ENCODE measurements around the gene UST. TPM values are rescaled to one million over a fixed set of nuclear protein-coding genes. Genes with fewer than 3 reads are reported as not detected.
"Not testable (repeated sequence)": the region's sequence is repeated elsewhere in the genome, so short reads cannot be mapped to it uniquely, and the experiment has no call there.

UST gene
- total RNA-seq, 2 experiments from 2014 or later: 1.5 to 2.3 TPM

- Mint-ChIP-seq H3K36me3 (peaks cover 2% of the 10 kb centered on the region), H3K4me1 (peaks cover 51% of the 10 kb centered on the region), H3K4me3 (peak overlapping the region; percentile 59), H3K27me3 (peaks cover 39% of the 10 kb centered on the region), H3K27ac (peak overlapping the region; percentile 74), H3K9me3 (ENCODE audit: low read depth) (no peaks in the 10 kb centered on the region)
- CTCF ChIA-PET: interaction anchor here (0.9 to 4.7 kb wide), 3 partner anchors 13 to 202 kb away, joined by 3 to 32 read pairs (median 12); no protein-coding TSS in a partner anchor
- no peak for ATAC-seq
- peak; percentile 67 for DNase-seq
These were observed 14.7 kb downstream of the UST start for GRCh38 chr6:148761527-148762011.

- peaks cover 2% of the 10 kb centered on the region for H3K36me3 Mint-ChIP-seq
- CTCF ChIA-PET: interaction anchor here (3.5 kb wide), 1 partner anchor 19 kb away, joined by 12 read pairs; no protein-coding TSS in a partner anchor
- ATAC-seq: no peak
- H3K27ac Mint-ChIP-seq: no peak overlapping the region
- H3K9me3 Mint-ChIP-seq (ENCODE audit: low read depth): no peaks in the 10 kb centered on the region
- DNase-seq: no peak
- peaks cover 32% of the 10 kb centered on the region for H3K27me3 Mint-ChIP-seq
- H3K4me3 Mint-ChIP-seq: no peak overlapping the region
- peaks cover 48% of the 10 kb centered on the region for H3K4me1 Mint-ChIP-seq
These were observed 15.4 kb downstream of the UST start for GRCh38 chr6:148762231-148762630.

GRCh38 chr6:148764259-148765020 lies 17.6 kb downstream of the UST start:
- H3K36me3 Mint-ChIP-seq; H3K27ac Mint-ChIP-seq; H3K4me3 Mint-ChIP-seq; DNase-seq; H3K9me3 Mint-ChIP-seq (ENCODE audit: low read depth); CTCF ChIA-PET; ATAC-seq: not testable (repeated sequence)
- peaks cover 32% of the 10 kb centered on the region for H3K4me1 Mint-ChIP-seq
- H3K27me3 Mint-ChIP-seq: peaks cover 20% of the 10 kb centered on the region

- Mint-ChIP-seq H3K9me3 (ENCODE audit: low read depth) (no peaks in the 10 kb centered on the region), H3K27ac (no peak overlapping the region), H3K4me1 (peaks cover 26% of the 10 kb centered on the region), H3K36me3 (no peaks in the 10 kb centered on the region), H3K27me3 (peaks cover 29% of the 10 kb centered on the region), H3K4me3 (no peak overlapping the region)
- CTCF ChIA-PET: no interaction called here
- DNase-seq (no peak), ATAC-seq (no peak)
These were observed 19.3 kb downstream of the UST start for GRCh38 chr6:148765898-148766808.

- Mint-ChIP-seq H3K27ac (no peak overlapping the region), H3K4me1 (peaks cover 22% of the 10 kb centered on the region), H3K36me3 (no peaks in the 10 kb centered on the region), H3K27me3 (peaks cover 25% of the 10 kb centered on the region), H3K4me3 (no peak overlapping the region), H3K9me3 (ENCODE audit: low read depth) (no peaks in the 10 kb centered on the region)
- DNase-seq (no peak), ATAC-seq (no peak)
- CTCF ChIA-PET: no interaction called here
These were observed 21.9 kb downstream of the UST start for GRCh38 chr6:148768646-148769270.

GRCh38 chr6:148769304-148769968 lies 22.6 kb downstream of the UST start:
- Mint-ChIP-seq H3K4me1 (peaks cover 22% of the 10 kb centered on the region), H3K9me3 (ENCODE audit: low read depth) (no peaks in the 10 kb centered on the region), H3K27ac (no peak overlapping the region), H3K4me3 (no peak overlapping the region), H3K27me3 (peaks cover 21% of the 10 kb centered on the region), H3K36me3 (no peaks in the 10 kb centered on the region)
- CTCF ChIA-PET: interaction anchor here (1.4 kb wide), 1 partner anchor 25 kb away, joined by 3 read pairs; no protein-coding TSS in a partner anchor
- DNase-seq (no peak), ATAC-seq (no peak)

GRCh38 chr6:148770408-148771211 lies 23.8 kb downstream of the UST start:
- no peak overlapping the region for H3K27ac Mint-ChIP-seq
- DNase-seq (no peak), ATAC-seq (peak; percentile 36)
- H3K9me3 Mint-ChIP-seq (ENCODE audit: low read depth): no peaks in the 10 kb centered on the region
- CTCF ChIA-PET: interaction anchor here (1.3 to 1.4 kb wide), 2 partner anchors 11 to 23 kb away, joined by 3 read pairs; no protein-coding TSS in a partner anchor
- no peak overlapping the region for H3K4me3 Mint-ChIP-seq
- peaks cover 19% of the 10 kb centered on the region for H3K27me3 Mint-ChIP-seq
- H3K36me3 Mint-ChIP-seq: no peaks in the 10 kb centered on the region
- H3K4me1 Mint-ChIP-seq: peaks cover 22% of the 10 kb centered on the region

- H3K4me1 Mint-ChIP-seq: peaks cover 23% of the 10 kb centered on the region
- H3K9me3 Mint-ChIP-seq (ENCODE audit: low read depth): no peaks in the 10 kb centered on the region
- peaks cover 19% of the 10 kb centered on the region for H3K27me3 Mint-ChIP-seq
- no peaks in the 10 kb centered on the region for H3K36me3 Mint-ChIP-seq
- ATAC-seq: no peak
- no peak overlapping the region for H3K4me3 Mint-ChIP-seq
- H3K27ac Mint-ChIP-seq: no peak overlapping the region
- CTCF ChIA-PET: interaction anchor here (1.3 to 1.4 kb wide), 2 partner anchors 10 to 23 kb away, joined by 3 read pairs; no protein-coding TSS in a partner anchor
- no peak for DNase-seq
These were observed 24.4 kb downstream of the UST start for GRCh38 chr6:148771212-148771601.

- no peaks in the 10 kb centered on the region for H3K9me3 Mint-ChIP-seq (ENCODE audit: low read depth)
- H3K27ac Mint-ChIP-seq: no peak overlapping the region
- ATAC-seq (no peak), DNase-seq (no peak)
- H3K4me3 Mint-ChIP-seq: no peak overlapping the region
- H3K4me1 Mint-ChIP-seq: peaks cover 30% of the 10 kb centered on the region
- H3K36me3 Mint-ChIP-seq: no peaks in the 10 kb centered on the region
- CTCF ChIA-PET: no interaction called here
- H3K27me3 Mint-ChIP-seq: peaks cover 16% of the 10 kb centered on the region
These were observed 25.2 kb downstream of the UST start for GRCh38 chr6:148771896-148772554.

GRCh38 chr6:148775161-148775560 lies 28.3 kb downstream of the UST start:
- Mint-ChIP-seq H3K4me1 (peaks cover 28% of the 10 kb centered on the region), H3K9me3 (ENCODE audit: low read depth) (no peaks in the 10 kb centered on the region), H3K27ac (no peak overlapping the region), H3K36me3 (no peaks in the 10 kb centered on the region), H3K27me3 (peaks cover 13% of the 10 kb centered on the region), H3K4me3 (no peak overlapping the region)
- ATAC-seq (no peak), DNase-seq (no peak)
- CTCF ChIA-PET: interaction anchor here (1.4 kb wide), 1 partner anchor 141 kb away, joined by 3 read pairs; no protein-coding TSS in a partner anchor

GRCh38 chr6:148776321-148777308 lies 29.8 kb downstream of the UST start:
- DNase-seq (no peak), ATAC-seq (no peak)
- Mint-ChIP-seq H3K36me3 (no peaks in the 10 kb centered on the region), H3K4me3 (no peak overlapping the region), H3K9me3 (ENCODE audit: low read depth) (no peaks in the 10 kb centered on the region), H3K27ac (no peak overlapping the region), H3K27me3 (peaks cover 3% of the 10 kb centered on the region), H3K4me1 (peaks cover 28% of the 10 kb centered on the region)
- CTCF ChIA-PET: interaction anchor here (1.4 kb wide), 1 partner anchor 142 kb away, joined by 3 read pairs; no protein-coding TSS in a partner anchor
